ENCODE measurements around the gene ARMC8.

GRCh38 chr3:138241676-138242075 is 54.6 kb downstream of the ARMC8 start:
- TF ChIP-seq RCOR1 (IDR thresholded peaks at IDR 0.05; ENCODE audit: low read depth, low read length), result no peak
- TF ChIP-seq POLR2AphosphoS2 (conservative IDR thresholded peaks at IDR 0.05; ENCODE audit: low read length), result no peak
- TF ChIP-seq REST (IDR thresholded peaks at IDR 0.05), result no peak
